Measurements from ENCODE around the gene MYH9.

The MYH9 gene

GRCh38 chr22:36344106-36344827 lies 43.5 kb downstream of the MYH9 start:
- DNase-seq: peak; percentile 66

GRCh38 chr22:36343720-36344105 lies 44.1 kb downstream of the MYH9 start:
- no peak for DNase-seq

DNA sequence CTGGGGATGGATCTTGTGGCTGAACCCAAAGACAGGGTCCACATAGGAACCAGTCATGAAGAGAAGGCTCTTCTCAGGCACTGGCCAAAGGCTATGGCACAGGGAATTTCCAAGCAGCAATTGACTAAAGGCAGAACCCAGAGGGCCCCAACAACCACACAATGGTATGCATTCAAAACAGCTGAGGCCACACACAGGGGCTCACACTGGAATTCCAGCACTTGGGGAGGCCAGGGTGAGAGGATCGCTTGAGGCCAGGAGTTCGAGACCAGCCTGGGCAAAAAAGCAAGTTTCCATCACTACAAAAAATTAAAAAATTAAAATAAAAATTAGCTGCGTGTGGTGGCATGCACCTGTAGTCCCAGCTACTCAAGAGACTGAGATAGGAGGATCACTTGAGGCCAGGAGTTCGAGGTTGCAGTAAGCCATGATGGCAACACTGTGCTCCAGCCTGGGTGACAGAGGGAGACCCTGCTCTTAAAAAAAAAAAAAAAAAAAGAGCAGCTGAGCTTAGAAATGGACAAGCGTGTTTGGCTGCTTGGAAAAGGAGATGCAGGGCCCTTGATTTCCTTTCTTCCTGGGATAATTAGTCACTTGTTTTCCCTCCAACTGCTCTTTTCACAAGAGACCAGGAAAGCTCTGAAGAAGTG lies 44.6 kb downstream of the MYH9 start:
- no peak for DNase-seq

DNA sequence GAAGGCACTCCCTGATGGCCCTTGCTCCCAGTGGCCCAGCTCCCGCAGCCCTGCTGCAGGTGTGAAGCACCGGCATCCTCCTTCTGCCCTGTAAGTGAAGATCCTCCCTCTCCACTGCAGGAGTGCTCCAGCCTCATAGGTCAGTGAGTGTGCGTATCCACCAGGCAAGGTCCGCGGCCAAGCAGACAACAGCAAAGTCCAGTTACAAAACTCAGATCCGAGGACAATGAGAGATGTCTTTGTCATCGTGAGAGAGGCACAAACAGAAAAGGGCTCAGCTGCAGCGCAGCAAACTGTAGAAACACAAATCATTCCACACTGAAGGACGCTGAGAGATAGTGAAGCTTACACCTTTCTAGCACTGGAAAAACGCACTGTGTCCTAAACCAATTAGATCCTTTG lies 46.1 kb downstream of the MYH9 start:
- DNase-seq: no peak

- DNase-seq: no peak
These were observed 47.1 kb downstream of the MYH9 start for GRCh38 chr22:36340621-36341020.

- DNase-seq: peak; percentile 39
These were observed 48.3 kb downstream of the MYH9 start for GRCh38 chr22:36339171-36340065.

DNA sequence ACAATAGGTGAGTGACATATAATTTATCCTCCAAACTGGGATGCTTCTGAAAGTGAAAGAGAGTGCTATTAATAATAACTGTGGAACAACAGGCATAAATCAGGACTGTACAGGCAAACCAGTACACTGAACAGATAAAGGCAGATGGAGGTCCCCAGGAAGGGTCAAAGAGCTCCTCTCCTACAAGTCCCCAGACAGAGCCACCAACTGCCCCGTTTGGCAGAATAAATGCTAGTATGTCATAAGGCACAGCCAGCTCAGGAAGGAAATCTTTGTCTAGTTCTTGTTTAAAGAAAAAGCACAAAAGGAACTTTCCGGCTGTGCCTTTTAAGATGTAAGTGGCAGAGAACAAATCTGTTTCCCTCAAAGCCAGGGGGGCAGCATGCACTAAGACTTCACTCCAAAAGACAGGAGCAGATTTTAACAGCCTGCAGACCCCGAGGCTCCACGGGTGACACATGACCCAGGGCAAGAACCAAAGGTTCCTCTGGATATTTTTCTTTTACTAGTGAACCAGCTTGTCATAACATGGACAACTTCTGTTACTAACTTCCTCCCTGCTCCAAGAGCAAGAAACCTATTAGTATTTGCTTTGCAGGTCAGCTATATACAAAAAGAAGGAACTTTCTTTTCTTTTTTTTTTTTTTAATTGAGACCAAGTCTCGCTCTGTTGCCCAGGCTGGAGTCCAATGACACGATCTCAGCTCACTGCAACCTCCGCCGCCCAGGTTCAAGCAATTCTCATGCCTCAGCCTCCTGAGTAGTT lies 50.2 kb downstream of the MYH9 start:
- no peak for DNase-seq

GRCh38 chr22:36336246-36337182 lies 51.3 kb downstream of the MYH9 start:
- no peak for DNase-seq

GRCh38 chr22:36335621-36336020 lies 52.1 kb downstream of the MYH9 start:
- no peak for DNase-seq

GRCh38 chr22:36334821-36335603 lies 52.8 kb downstream of the MYH9 start:
- peak; percentile 43 for DNase-seq

- DNase-seq: no peak
These were observed 53.5 kb downstream of the MYH9 start for GRCh38 chr22:36334081-36334820.

DNA sequence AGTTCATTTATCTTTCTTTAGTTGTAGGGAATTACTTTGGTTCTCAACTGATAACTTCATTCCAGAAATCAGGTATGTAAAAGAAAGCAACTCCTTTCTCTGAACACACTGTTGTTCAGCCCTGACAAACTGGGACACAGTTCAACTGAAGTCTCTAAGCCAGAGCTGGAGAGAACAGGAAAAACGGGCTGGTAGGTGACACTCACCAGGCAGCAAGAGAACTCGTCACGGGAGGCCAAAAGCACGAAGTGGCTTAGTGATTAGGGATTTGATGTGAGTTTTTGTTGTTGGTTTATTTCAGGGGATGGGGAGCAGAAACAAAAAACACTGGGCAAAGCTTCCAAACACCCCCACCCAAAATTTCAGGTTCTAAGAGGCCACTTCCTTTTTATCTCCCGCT lies 54.1 kb downstream of the MYH9 start:
- DNase-seq: no peak

DNA sequence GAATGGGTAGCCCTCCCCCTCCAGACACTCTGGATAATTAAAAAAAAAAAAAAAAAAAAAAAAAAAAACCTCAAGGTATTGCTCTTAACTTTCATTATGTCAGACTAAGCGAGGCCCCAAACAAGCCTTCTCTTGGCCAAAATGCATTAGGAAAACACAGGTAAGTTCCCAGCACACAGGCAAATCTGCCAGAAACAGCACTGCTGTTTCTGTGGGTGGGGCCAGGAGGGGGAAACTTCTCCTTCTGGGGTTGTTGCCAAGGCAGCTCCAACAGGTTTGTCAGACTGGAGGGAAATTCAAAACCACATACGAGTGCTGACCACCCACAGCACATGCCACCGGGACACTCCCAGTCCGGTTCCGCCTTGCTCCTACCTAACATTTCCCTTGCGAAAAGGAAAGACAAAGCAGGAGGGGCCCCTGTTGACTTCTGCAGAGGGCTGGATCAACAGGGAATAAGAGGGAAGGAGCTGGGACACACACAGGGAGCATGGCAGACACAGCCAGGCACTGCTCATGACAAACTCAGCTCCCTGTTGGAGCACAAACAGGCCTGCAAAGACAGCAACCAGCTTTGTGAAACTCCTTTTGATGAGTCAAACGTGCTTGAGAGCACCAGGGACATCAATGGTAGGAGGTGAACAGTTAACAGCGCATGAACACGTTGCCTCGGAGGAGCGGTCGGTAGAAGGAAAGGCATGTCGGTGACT lies 55.0 kb downstream of the MYH9 start:
- DNase-seq: peak; percentile 71

DNA sequence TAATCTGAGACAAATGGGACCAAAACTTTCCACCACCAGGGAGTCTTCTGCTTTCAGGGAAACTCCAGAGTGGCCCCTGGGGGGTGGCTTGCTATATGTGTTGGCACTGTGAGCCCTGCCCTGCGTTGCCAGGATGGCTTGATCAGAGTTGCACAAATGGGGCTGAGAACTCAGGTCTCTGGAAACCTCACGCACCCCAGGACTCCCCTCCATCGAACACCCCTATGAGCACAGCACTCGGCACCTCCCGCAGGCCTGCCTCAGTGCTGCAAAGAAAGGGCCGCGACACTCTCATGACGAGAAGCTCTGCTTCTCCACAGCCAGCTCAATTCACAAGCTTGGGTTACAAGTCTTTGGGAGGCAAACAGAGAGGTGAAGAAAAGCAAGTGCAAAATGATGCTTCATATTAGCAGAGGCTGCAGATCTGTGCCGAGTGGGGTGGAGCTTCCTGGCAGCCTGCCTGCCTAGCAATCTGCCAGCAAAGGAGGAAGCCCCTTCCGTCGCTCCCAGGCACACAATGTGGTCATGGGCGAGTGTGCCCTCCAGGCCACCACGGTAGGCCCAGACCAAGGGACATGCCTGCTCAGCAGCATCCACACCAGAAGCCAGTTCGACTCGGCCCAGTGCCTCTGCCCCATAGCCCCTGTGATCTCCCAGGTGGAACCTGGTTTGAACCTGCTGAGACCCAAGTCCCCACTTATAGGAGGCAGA lies 55.7 kb downstream of the MYH9 start:
- peak; percentile 46 for DNase-seq

- DNase-seq: peak; percentile 73
These were observed 56.4 kb downstream of the MYH9 start for GRCh38 chr22:36331306-36331911.

- no peak for DNase-seq
These were observed 57.0 kb downstream of the MYH9 start for GRCh38 chr22:36330655-36331305.

DNA sequence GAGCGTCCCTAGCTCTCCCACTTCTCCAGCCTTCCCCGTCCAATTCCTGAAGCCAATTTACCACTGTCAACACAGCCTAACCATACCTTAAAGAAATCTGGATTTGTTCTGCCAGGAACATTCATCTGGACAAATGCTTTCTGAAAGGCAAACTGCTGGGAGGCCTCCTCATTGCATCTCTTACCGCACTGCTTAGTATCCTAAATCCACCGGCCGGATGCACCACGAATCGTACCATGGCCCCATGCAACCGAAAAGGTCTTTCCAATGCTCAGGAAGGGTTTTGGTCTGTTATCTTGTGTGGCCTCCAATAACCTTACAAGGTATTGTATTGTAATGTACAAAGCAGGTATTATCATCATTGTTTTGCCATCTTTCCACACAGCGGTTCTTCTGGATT lies 57.6 kb downstream of the MYH9 start:
- no peak for DNase-seq

All from activated naive CD4-positive, alpha-beta T cell treated with anti-CD3 and anti-CD28 coated beads, Interleukin-2, amount 50 U/mL, for 16 hours (primary cell).